TTC549 (cell line): ENCODE results near the gene ACBD4.

Experiments used
- FAIRE-seq: peaks from 2 replicates; lab custom pipeline; 2012; peaks lifted over from hg19 to GRCh38; lab: Jason Lieb, UNC

ACBD4 gene

GRCh38 chr17:45136846-45137560 is 1.5 kb downstream of the ACBD4 start:
- no peak for FAIRE-seq

GRCh38 chr17:45137561-45138305 is 2.2 kb downstream of the ACBD4 start:
- no peak for FAIRE-seq

GRCh38 chr17:45138911-45139532 is 3.5 kb downstream of the ACBD4 start:
- no peak for FAIRE-seq

- FAIRE-seq: no peak
These were observed 4.0 kb downstream of the ACBD4 start for GRCh38 chr17:45139533-45139920.

GRCh38 chr17:45143094-45143670 is 7.7 kb downstream of the ACBD4 start:
- no peak for FAIRE-seq

- no peak for FAIRE-seq
These were observed 8.3 kb downstream of the ACBD4 start for GRCh38 chr17:45143767-45144198.

GRCh38 chr17:45144199-45145034 is 8.9 kb downstream of the ACBD4 start:
- no peak for FAIRE-seq

GRCh38 chr17:45145035-45145389 is 9.5 kb downstream of the ACBD4 start:
- no peak for FAIRE-seq

GRCh38 chr17:45146166-45146565 is 10.7 kb downstream of the ACBD4 start:
- FAIRE-seq: no peak

- no peak for FAIRE-seq
These were observed 11.1 kb downstream of the ACBD4 start for GRCh38 chr17:45146592-45146889.

GRCh38 chr17:45146890-45147580 is 11.5 kb downstream of the ACBD4 start:
- no peak for FAIRE-seq

- no peak for FAIRE-seq
These were observed 12.2 kb downstream of the ACBD4 start for GRCh38 chr17:45147581-45148182.

- peak; percentile 94 for FAIRE-seq
These were observed 12.9 kb downstream of the ACBD4 start, which contains the start of gene HEXIM1 for GRCh38 chr17:45148183-45149036. Gene HEXIM1, plus strand, starts transcription at chr17:45148475. Its CDS starts 716 bp downstream, at chr17:45149191.

GRCh38 chr17:45149037-45149668 is 13.7 kb downstream of the ACBD4 start:
- FAIRE-seq: no peak

GRCh38 chr17:45149669-45150664 is 14.5 kb downstream of the ACBD4 start:
- no peak for FAIRE-seq

GRCh38 chr17:45150911-45151809 is 15.7 kb downstream of the ACBD4 start:
- no peak for FAIRE-seq

- no peak for FAIRE-seq
These were observed 19.5 kb downstream of the ACBD4 start for GRCh38 chr17:45155029-45155428.
